ENCODE results near the gene SLC35F4.

SLC35F4 gene

DNA sequence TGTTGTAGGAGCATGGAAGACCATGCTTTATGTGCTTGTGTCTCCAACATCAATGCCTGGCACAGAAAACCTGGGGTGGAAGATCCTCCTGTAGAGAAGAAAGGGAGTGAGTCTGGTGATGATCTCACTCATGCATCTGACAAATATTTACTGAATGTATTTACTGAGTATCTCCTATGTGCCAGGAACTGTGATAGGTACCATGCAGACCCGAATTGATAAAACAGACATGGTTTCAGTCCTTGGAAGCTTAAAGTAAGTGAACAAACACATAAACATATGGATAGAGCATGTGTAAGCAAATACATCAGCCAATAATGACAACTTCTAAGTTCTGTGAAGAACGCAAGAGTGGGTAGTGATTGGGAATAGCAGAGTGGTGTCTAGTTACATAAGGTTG, 255.3 kb downstream of the SLC35F4 start:
- DNase-seq: no peak

DNA sequence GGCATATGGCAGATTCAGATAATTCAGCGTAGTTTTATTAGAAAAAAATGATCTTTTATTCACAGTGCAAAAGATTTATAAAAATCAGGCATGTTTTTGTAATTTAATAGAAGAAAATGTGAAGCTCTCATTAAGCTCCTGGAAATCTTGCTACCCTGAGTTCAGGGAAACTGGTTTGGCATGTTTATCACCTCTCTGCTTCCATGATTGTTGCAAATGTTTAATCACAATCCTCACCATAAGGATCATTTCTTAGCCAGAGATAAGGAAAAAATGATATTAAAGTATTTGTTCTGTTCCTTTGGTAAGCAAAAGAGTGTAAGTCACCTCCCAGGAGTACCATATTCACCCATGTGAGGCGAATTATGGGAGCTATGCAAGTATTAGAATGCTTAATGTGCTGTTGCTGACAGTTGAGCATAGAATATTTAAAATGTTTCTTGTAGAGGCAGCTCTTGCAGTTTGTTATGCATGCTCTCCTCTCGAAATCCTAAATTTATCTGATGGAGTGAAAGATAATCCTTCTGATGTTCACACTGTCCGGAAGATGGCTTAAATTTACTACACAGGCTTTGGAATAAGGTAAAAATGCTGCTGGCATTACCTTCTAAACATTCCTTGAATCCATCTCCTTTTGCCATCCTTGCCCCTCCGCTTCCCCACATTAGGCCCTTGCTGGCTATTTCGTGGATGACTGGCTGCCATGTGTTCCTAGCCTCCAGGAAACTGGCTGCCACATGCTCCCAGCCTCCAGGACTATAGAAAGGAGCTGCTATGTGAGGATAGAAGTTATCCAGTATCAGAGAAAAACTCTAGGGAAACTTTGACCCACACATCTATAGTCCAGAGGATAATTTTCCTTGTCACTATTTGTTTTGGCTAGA, 256.5 kb downstream of the SLC35F4 start:
- no peak for DNase-seq

GRCh38 chr14:57607086-57607485, 258.8 kb downstream of the SLC35F4 start:
- no peak for DNase-seq

GRCh38 chr14:57583396-57583795, 282.5 kb downstream of the SLC35F4 start:
- no peak for DNase-seq

DNA sequence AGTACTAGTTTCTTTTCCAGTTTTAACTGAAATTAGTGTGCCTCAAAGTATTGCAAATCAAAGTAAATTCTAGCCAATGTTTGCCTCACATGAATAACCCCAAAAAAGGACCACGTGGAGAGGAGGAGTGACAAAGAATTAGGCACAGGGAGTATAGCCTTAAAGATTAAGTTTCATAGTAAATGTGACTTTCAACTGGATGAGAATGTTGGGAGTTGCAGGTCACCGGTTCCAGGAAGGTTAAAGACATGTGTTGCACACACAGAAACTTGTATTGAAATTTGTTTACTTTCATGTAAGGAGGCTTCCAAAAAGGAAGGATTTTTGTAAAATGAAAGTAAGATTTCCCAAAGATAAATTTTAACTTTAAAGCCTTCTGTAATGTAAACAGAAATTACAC, 283.1 kb downstream of the SLC35F4 start:
- no peak for DNase-seq

- no peak for DNase-seq
Observed at GRCh38 chr14:57578801-57579200, 287.1 kb downstream of the SLC35F4 start.

- no peak for DNase-seq
Observed at GRCh38 chr14:57576498-57576897, 289.4 kb downstream of the SLC35F4 start.

GRCh38 chr14:57575482-57575881, 290.4 kb downstream of the SLC35F4 start:
- DNase-seq: no peak

DNA sequence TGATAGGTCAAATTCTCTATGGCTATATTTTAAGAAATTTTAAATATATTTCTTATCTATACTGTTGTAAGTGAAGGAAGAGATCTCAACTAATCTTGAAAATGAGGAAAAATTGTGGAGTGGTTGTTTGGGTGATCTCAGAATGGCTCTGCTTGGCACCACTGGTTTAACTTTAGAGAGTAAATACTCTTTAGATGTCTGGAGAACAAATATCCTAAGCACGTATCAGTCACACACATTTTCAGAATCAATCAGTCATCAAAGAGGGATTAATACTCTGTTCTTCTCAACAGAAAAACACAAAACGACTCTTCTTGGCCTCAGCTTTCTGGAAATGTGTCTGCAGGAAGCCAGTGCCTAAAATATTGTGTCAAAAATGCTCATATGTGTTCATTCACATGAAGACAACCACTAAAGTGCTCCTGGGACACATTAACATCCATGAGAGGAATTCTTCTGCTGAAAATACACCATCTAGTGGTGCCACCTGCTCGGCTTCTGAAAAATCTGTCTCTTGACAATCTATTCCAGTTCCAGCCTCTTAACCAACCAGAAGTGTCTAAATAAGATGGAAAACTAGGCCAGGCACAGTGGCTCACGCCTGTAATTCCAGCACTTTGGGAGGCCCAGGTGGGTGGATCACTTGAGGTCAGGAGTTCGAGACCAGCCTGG, 291.1 kb downstream of the SLC35F4 start:
- DNase-seq: no peak

DNA sequence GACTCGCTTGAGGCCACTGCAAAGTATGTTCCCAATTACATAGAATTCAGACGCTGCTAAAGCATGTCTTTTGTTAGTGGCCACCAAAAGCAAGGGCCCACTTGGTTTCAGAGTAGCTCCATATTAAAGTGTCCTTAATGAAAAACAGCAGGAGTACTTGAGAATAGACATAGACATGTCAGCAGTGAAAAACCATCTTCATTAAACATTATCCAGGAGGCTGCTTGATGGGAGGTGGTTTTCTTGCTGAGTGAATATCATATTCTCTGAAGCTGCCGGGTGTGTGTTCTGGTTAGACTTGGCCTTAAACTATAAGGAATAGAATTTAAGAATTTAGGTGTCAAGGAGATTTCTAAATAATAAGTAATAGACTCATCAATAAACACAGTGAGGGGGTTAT, 292.7 kb downstream of the SLC35F4 start:
- no peak for DNase-seq

DNA sequence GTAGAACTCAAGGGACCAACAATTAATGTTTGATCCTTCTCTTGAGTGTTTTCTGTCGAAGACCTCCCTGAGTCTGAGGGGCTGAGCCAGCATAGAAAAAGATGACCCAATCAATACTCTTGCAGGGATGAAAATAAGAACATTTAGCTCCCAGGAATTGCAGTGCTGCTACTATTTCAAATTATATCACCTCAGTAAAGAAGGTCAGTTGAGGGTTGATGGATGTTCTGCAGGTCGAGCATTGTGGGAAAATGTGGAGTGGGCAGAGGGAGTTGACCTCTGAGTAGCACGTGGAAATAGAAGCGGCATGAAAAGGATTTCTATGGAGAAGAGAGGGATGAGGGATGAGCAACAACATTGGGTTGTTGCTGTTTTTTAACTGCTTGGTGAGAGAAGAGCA, 297.3 kb downstream of the SLC35F4 start:
- DNase-seq: no peak

GRCh38 chr14:57567220-57567619, 298.7 kb downstream of the SLC35F4 start:
- no peak for DNase-seq

GRCh38 chr14:57560681-57561080, 305.2 kb downstream of the SLC35F4 start:
- no peak for DNase-seq

DNA sequence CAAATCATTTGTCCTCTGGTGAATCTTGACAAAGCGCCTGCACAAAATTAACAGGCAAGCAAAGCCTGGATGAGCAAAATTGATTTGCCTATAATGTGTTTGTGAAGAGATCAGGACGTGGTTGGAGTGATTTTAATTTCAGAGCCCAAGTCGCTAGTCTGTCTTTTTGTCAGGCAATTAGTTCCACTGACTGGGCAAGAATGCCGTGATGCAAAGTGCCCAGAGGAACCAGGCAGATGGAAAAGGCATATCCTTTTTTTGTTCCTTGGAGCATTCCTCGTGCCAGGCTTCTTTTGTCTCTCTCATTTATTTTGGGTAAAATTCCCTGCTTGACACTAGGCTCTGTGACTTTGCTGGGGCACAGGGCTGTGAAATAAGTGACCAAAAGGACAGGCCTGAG, 306.3 kb downstream of the SLC35F4 start:
- DNase-seq: no peak

DNA sequence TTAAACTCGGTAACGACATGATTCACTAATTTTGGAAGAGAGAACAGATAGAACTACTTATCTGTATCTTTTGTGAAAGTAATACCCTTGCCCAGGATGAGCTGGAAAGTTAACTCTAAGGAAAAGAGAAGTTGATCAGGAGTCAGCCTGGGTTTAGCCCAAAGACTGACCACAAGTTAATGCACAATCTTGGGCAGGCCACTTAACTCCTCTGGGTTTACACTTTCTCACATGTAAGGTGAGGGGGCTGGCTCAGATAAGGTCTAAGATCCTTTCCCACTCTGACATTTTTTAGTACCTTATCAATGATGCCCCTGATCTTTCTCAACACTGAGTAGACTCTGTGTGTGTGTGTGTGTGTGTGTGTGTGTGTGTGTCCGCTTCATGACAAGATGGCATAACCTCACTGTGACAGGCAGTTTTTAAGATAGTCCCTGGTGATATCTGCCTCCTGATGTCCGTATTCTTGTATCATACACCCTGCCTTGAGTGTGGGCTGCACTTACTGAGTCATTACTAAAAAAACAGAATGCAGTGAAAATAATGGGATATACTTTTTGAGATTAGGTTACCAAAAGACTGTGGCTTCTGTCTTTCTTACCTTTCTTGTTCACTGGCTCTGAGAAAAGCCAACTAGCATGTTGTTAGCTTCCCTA, 316.0 kb downstream of the SLC35F4 start:
- no peak for DNase-seq

- no peak for DNase-seq
Observed at GRCh38 chr14:57549016-57549564, 316.8 kb downstream of the SLC35F4 start.

GRCh38 chr14:57547131-57547530, 318.8 kb downstream of the SLC35F4 start:
- no peak for DNase-seq

DNA sequence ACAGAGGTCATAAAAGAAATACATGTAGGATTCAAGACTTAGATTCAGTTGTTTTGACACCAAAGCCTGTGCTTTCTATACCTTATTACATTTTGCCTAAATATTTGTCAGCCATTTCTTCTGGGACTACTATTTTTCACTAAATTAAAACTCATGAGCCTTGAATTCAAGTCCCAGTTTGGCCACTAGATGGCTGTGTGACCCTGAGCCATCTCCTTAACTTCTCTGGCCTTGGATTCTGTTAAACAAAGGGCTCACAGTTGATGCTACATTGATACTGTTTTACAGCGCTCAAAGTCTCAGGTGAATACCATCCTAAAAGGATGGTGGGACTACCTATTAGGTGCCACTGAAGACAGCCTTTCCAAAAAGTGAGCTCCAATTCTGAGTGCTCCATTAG, 332.7 kb downstream of the SLC35F4 start:
- peak; percentile 29 for DNase-seq

DNA sequence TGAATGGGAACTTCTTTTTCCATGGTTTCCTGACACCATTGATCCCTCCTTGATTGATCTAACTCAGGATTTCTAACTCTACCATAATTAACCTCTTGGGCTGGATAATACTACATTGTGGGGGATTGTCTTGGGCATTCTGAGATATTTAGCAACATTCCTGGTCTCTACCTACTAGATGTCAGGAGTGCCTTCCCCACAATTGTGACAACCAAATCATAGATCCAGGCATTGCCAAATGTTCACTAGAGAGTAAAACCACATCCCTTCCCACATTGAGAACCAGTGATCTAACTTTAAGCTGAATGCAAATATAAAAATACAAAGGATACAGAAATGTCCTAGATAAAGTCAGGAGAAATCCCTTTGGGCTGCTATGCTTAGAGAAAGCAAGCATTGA, 335.3 kb downstream of the SLC35F4 start:
- no peak for DNase-seq

GRCh38 chr14:57526942-57527341, 338.9 kb downstream of the SLC35F4 start:
- DNase-seq: peak; percentile 3

DNA sequence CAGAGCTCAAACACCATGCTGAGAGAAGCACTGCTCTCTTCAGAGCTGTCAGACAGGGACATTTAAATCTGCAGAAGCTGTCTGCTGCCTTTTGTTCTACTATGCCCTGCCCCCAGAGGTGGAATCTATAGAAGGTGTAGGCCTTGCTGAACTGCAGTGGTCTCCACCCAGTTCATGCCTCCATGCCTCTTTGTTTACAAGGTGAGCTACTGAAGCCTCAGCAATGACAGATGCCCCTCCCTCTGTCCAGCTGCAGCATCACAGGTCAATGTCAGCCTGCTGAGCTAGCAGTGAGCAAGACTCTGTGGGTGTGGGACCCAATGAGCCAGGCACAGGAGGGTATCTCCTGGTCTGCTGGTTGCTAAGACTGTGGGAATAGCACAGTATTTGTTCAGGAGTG, 346.8 kb downstream of the SLC35F4 start:
- no peak for DNase-seq

Measured in activated CD4-positive, alpha-beta T cell treated with anti-CD3 and anti-CD28 coated beads for 48 hours (primary cell).